Diencephalon (tissue), 1 donor: ENCODE data around the gene TMTC1. TPM values are rescaled to one million over a fixed set of nuclear protein-coding genes. Genes with fewer than 3 reads are reported as not detected.

Experiments used
- total RNA-seq: library from RNA; depleted of rRNA; stranded (reverse); fragments of >200 nt; gene quantifications from one replicate; pipeline ENCODE4 v1.2.3, GENCODE V29; 2014

TMTC1 gene
- 42.4 TPM for total RNA-seq

GRCh38 chr12:29783773-29784666, at the start of gene TMTC1:
TMTC1 (minus strand) TSS chr12:29783942; CDS start chr12:29783751, 191 bp downstream.

DNA sequence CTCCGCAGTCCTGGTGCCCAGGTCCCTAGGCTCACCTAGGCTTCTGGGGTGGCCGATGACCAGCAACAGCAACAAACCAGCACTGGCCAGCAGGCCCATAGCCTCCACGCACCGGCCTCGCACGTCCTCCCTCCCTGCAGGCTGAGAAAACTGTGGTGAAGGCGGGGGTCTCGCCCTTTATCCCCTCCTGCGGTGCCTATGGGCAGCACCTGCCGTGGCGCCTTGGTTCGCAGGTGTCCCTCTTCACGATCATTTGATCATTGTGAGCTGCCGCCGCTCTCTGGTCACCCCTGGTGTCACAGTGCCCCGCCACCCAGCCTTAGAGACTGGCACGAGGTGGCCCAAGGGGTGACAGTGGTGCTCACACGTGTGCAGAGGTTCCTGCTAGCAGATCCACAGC, 286.2 kb downstream of the TMTC1 start, which contains the start of gene OVCH1:
Gene OVCH1, minus strand, starts transcription at position 99 of the 400 bp plus-strand sequence. Its CDS starts 0 bp downstream, at position 99.

